NB4 (cell line): ENCODE data around the gene CMSS1.

ENCODE experiments used
- MAX ChIP-seq: IDR thresholded peaks from 2 replicates; pipeline ENCODE4 v1.6.1; 2011; ENCODE audit warnings: low read depth, low read length
- POLR2A ChIP-seq: IDR thresholded peaks from 2 replicates; pipeline ENCODE4 v1.6.1; 2011; ENCODE audit warnings: mild to moderate bottlenecking; ENCODE audit not compliant: insufficient read length; ENCODE audit errors: extremely low read depth
- TF ChIP-seq, protein P1 (sequence below): IDR thresholded peaks from one replicate; pipeline ENCODE4 v1.5.1; 2012; ENCODE audit warnings: low read depth, low read length

DNA sequence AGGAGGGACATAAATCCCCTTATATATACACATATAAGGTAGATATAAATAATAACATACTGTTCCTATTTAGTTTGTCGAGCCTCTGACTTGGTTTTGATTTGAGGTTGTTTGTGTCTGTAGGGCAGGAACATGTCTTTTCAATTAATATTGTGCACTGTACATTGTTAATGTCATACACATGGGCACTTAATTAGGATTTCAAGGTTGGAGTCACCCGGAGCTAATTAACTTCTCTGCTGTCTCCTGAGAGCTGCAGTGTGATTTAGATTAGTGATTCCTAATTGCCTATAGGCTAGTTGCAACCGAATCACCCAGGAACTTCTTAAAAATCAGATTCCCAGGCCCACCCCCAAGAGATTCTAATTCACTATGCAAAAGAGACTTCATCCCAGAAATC is 347.1 kb downstream of the CMSS1 start:
- TF ChIP-seq POLR2A (no peak), MAX (no peak)
- TF ChIP-seq, protein P1, sequence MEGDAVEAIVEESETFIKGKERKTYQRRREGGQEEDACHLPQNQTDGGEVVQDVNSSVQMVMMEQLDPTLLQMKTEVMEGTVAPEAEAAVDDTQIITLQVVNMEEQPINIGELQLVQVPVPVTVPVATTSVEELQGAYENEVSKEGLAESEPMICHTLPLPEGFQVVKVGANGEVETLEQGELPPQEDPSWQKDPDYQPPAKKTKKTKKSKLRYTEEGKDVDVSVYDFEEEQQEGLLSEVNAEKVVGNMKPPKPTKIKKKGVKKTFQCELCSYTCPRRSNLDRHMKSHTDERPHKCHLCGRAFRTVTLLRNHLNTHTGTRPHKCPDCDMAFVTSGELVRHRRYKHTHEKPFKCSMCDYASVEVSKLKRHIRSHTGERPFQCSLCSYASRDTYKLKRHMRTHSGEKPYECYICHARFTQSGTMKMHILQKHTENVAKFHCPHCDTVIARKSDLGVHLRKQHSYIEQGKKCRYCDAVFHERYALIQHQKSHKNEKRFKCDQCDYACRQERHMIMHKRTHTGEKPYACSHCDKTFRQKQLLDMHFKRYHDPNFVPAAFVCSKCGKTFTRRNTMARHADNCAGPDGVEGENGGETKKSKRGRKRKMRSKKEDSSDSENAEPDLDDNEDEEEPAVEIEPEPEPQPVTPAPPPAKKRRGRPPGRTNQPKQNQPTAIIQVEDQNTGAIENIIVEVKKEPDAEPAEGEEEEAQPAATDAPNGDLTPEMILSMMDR = no peak
